ENCODE measurements around the gene CRHR1. TPM values are rescaled to one million over a fixed set of nuclear protein-coding genes. Genes with fewer than 3 reads are reported as not detected.
"Not testable (repeated sequence)": the region's sequence is repeated elsewhere in the genome, so short reads cannot be mapped to it uniquely, and the experiment has no call there.

CRHR1 gene
- total RNA-seq, 2 experiments from 2014 or later = not detected

DNA sequence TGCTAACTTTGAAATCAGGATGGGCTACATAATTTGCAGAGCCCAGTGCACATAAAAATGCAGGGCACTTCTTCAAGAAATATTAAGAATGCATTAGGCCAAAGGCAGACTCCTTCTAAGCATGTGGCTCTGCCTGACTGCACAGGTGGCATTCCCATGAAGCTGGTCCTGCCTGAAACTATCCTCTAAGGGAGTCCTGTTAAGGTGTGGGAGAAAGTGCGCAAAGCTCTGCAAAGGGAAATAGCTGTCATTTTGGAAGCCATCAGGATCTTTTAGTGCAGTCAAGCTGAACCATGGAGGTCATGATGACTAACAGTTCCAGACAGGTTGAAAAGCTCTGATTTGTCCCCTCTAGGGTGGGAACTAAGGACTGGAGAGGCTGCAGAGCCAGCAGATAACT lies 41.9 kb upstream of the CRHR1 start:
- ATAC-seq = no peak
- H3K4me1 Mint-ChIP-seq (ENCODE audit: low read depth) = no peaks in the 10 kb centered on the region
- no peak overlapping the region for H3K27ac Mint-ChIP-seq
- peaks cover 8% of the 10 kb centered on the region for H3K27me3 Mint-ChIP-seq
- no peak for DNase-seq
- intact Hi-C loops (cut with micrococcal nuclease) = no loop called here
- no peaks in the 10 kb centered on the region for H3K9me3 Mint-ChIP-seq
- CTCF ChIA-PET = interaction anchor here (1.1 kb wide), 2 partner anchors 41 to 102 kb away, joined by 3 to 4 read pairs; no protein-coding TSS in a partner anchor
- H3K4me3 Mint-ChIP-seq = no peak overlapping the region
- POLR2A ChIA-PET = no interaction called here
- TF ChIP-seq, protein P1, sequence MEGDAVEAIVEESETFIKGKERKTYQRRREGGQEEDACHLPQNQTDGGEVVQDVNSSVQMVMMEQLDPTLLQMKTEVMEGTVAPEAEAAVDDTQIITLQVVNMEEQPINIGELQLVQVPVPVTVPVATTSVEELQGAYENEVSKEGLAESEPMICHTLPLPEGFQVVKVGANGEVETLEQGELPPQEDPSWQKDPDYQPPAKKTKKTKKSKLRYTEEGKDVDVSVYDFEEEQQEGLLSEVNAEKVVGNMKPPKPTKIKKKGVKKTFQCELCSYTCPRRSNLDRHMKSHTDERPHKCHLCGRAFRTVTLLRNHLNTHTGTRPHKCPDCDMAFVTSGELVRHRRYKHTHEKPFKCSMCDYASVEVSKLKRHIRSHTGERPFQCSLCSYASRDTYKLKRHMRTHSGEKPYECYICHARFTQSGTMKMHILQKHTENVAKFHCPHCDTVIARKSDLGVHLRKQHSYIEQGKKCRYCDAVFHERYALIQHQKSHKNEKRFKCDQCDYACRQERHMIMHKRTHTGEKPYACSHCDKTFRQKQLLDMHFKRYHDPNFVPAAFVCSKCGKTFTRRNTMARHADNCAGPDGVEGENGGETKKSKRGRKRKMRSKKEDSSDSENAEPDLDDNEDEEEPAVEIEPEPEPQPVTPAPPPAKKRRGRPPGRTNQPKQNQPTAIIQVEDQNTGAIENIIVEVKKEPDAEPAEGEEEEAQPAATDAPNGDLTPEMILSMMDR (IDR thresholded peaks at IDR 0.05) = no peak
- H3K36me3 Mint-ChIP-seq (ENCODE audit: low read depth) = no peaks in the 10 kb centered on the region

DNA sequence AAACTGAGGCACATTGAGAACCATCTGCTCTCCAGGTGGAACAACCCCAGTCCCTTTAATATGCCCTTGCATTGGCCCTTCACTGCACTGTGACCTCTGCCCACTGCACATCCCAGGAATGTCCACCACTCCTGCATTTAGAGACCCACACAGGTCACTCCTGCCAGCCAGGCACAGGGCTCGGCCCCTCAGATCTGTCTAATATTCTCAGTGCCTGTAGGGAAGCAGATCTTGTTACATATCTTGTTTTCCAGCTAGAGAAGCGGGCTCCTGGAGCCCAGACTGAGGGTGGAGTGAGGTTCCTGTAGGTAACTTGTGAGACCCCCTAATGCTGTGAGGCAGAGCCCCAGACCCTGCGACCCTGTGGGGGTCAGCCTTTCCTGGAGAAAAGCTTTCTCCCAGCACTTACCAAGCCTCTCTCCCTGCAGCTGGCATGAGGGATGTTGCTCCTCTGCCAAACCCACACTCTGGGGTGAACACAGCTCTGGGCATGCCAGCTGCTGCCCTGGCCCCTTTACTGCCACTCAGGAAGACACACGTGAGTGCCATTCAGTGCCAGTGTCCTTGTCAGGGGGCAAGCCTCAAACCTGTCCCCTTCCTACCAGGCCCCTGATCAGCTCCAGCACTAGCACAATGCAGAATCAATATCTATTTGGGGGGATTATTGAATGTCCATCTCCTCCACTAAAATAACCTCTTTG lies 40.3 kb upstream of the CRHR1 start:
- H3K27me3 Mint-ChIP-seq = peaks cover 7% of the 10 kb centered on the region
- POLR2A ChIA-PET = no interaction called here
- TF ChIP-seq, protein P1 (IDR thresholded peaks at IDR 0.05) = no peak
- no peaks in the 10 kb centered on the region for H3K9me3 Mint-ChIP-seq
- CTCF ChIA-PET = interaction anchor here (1.3 kb wide), 2 partner anchors 88 to 103 kb away, joined by 3 to 4 read pairs; no protein-coding TSS in a partner anchor
- intact Hi-C loops (cut with micrococcal nuclease) = no loop called here
- H3K4me1 Mint-ChIP-seq (ENCODE audit: low read depth) = no peaks in the 10 kb centered on the region
- no peak overlapping the region for H3K27ac Mint-ChIP-seq
- ATAC-seq (no peak), DNase-seq (no peak)
- H3K36me3 Mint-ChIP-seq (ENCODE audit: low read depth) = no peaks in the 10 kb centered on the region
- no peak overlapping the region for H3K4me3 Mint-ChIP-seq

DNA sequence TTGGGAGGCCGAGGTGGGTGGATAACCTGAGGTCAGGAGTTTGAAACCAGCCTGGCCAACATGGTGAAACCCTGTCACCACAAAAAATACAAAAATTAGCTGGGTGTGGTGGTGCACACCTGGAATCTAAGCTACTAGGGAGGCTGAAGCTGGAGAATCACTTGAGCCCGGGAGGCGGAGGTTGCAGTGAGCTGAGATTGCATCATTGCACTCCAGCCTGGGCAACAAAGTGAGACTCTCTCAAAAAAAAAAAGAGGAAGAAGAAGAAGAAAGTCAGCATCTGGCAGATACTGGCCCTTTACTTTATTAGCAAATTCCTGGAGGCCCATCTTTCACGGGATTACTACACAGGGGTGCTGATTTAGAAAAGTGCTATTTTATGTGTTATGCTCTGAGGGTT lies 39.3 kb upstream of the CRHR1 start:
- ATAC-seq; intact Hi-C loops (cut with micrococcal nuclease); H3K4me3 Mint-ChIP-seq; H3K27me3 Mint-ChIP-seq; H3K4me1 Mint-ChIP-seq (ENCODE audit: low read depth); H3K36me3 Mint-ChIP-seq (ENCODE audit: low read depth); POLR2A ChIA-PET; DNase-seq; H3K9me3 Mint-ChIP-seq; H3K27ac Mint-ChIP-seq: not testable (repeated sequence)
- CTCF ChIA-PET = interaction anchor here (1.3 to 1.6 kb wide), 3 partner anchors 10 to 149 kb away, joined by 3 to 4 read pairs (median 3); partner anchors contain the start of gene MAPT

DNA sequence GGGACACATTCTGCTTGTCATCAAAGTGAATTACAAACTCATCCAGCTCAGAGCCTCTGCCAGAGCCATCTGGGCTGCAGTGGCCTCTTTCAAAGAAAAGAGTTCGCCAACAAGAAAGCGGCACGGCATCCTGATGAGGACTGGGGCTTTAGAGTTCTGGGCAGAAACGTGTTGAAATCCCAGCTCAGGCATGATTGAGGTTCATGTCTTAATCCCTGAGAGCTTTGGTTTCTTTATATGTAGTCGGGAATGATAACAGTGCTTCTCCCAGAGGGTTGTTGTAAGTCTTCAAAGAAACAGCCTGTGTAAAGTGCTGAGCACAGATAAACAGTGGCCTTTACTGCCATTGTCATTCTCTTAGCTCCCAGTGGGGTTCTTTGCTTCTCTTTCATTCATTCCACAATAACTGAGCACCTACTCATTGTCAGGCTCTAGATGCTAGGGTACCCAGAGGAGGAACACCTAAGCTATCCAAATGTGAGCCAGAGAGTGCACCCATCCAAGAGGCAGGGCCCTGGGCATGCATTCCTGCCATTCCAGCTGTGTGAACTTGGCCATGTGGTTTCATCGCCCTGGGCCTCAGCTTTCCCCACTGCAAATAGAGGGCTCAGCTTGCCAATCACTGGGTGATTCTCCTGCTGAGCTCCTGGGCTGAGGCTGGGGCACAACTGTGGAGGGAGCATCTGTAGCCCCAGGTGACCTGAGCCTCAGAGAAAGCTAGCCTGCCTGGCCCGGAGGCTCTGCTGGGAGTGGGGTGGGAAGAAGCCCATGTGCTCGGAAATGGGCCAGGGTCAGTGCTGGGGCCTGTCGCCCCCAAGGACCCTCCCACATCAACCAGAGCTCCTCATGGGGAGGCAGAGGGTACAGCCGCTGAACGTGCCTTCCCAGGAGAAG lies 38.3 kb upstream of the CRHR1 start:
- H3K4me3 Mint-ChIP-seq = no peak overlapping the region
- peaks cover 11% of the 10 kb centered on the region for H3K27me3 Mint-ChIP-seq
- H3K9me3 Mint-ChIP-seq = no peaks in the 10 kb centered on the region
- ChIA-PET POLR2A (no interaction called here), CTCF (interaction anchor here (1.4 to 1.6 kb wide), 3 partner anchors 9 to 148 kb away, joined by 3 to 4 read pairs (median 4); partner anchors contain the start of gene MAPT)
- no peak for ATAC-seq
- H3K4me1 Mint-ChIP-seq (ENCODE audit: low read depth) = no peaks in the 10 kb centered on the region
- TF ChIP-seq, protein P1 (IDR thresholded peaks at IDR 0.05) = no peak
- intact Hi-C loops (cut with micrococcal nuclease) = no loop called here
- no peak for DNase-seq
- H3K36me3 Mint-ChIP-seq (ENCODE audit: low read depth) = no peaks in the 10 kb centered on the region
- H3K27ac Mint-ChIP-seq = no peak overlapping the region

DNA sequence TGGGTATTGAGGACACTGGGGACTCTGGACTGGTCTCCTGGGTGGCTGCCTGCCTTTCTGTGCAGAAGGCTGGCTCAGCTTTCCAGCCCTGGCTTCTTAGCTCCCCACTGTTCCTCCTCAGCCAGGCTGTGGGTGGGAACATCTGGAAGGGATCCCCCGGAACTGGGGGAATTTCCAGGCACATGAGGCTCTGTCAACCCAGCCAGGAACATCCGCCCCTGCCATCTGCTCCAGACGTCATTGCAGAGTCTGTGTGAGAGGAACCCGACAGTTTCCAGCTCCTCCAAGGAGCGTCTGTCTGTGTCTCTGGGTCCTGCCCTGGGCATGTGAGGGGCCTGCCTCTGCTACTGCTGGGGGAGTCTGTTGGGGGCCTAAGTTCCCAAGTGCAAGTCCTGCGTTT lies 36.2 kb upstream of the CRHR1 start:
- TF ChIP-seq, protein P1 (IDR thresholded peaks at IDR 0.05) = no peak
- Mint-ChIP-seq H3K4me1 (ENCODE audit: low read depth) (no peaks in the 10 kb centered on the region), H3K27ac (no peak overlapping the region), H3K27me3 (peaks cover 14% of the 10 kb centered on the region), H3K36me3 (ENCODE audit: low read depth) (no peaks in the 10 kb centered on the region), H3K9me3 (no peaks in the 10 kb centered on the region), H3K4me3 (no peak overlapping the region)
- POLR2A ChIA-PET = no interaction called here
- CTCF ChIA-PET = no interaction called here
- ATAC-seq (no peak), DNase-seq (no peak)
- intact Hi-C loops (cut with micrococcal nuclease) = no loop called here
